ENCODE results near the gene UCN3.

UCN3 gene

DNA sequence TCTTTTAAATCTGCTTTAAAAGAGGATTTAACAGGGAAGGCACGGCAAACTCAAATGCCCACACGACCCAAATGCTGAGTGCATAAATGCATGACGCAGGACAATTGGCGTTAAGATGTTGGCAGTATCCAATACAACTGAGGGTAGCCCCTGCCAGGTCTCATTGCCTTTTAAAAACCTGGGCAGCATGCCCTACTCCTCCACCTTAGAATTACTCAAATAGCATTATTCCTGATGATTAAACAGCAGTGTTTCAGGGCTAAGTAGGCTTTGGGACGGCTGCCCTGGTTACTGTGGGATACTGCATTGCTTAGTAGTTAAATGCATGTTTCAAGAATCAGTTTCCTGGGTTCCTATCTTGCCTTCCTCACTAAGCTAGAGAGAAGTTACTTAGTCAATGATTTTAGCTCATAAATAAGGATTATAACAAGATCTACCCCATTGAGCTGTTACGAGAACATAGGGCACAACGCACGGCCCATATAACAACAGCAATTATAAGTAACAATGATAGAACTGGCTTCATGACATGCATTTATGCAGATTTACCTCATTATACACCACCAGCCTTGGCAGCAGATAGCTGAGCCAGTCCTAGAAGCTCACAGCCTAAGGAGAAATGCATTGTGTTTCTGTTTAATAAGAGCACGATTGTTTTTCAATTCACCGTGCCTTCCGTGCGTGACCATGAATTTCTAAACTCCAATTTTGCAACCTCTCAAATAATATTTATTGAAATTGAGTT, 32.0 kb downstream of the UCN3 start:
- TF ChIP-seq ARNT (IDR thresholded peaks at IDR 0.05), result no peak
- no peak for TF ChIP-seq HDGF (IDR thresholded peaks at IDR 0.05; ENCODE audit: borderline replicate concordance)
- TF ChIP-seq ELF4 (IDR thresholded peaks at IDR 0.05), result no peak
- TF ChIP-seq FOXA1 (IDR thresholded peaks at IDR 0.05), result no peak
- TF ChIP-seq, protein P1, sequence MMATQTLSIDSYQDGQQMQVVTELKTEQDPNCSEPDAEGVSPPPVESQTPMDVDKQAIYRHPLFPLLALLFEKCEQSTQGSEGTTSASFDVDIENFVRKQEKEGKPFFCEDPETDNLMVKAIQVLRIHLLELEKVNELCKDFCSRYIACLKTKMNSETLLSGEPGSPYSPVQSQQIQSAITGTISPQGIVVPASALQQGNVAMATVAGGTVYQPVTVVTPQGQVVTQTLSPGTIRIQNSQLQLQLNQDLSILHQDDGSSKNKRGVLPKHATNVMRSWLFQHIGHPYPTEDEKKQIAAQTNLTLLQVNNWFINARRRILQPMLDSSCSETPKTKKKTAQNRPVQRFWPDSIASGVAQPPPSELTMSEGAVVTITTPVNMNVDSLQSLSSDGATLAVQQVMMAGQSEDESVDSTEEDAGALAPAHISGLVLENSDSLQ (IDR thresholded peaks at IDR 0.05), result no peak
- TF ChIP-seq CTBP1 (IDR thresholded peaks at IDR 0.05; ENCODE audit: borderline replicate concordance), result no peak
- TF ChIP-seq SP1 (IDR thresholded peaks at IDR 0.05), result no peak
- TF ChIP-seq ZNF384 (IDR thresholded peaks at IDR 0.05), result no peak
- no peak for TF ChIP-seq NFRKB (IDR thresholded peaks at IDR 0.05)
- TF ChIP-seq TARDBP (IDR thresholded peaks at IDR 0.05), result no peak
- no peak for TF ChIP-seq FOXK2 (IDR thresholded peaks at IDR 0.05)
- no peak for TF ChIP-seq LEF1 (IDR thresholded peaks at IDR 0.05; ENCODE audit: borderline replicate concordance)
- no peak for TF ChIP-seq L3MBTL2 (conservative IDR thresholded peaks at IDR 0.05)
- TF ChIP-seq FOXM1 (IDR thresholded peaks at IDR 0.05; ENCODE audit: borderline replicate concordance), result no peak
- no peak for TF ChIP-seq BHLHE40 (IDR thresholded peaks at IDR 0.05; ENCODE audit: borderline replicate concordance)
- TF ChIP-seq SUZ12 (IDR thresholded peaks at IDR 0.05), result no peak
- no peak for DNase-seq (ENCODE audit: extremely low spot score)
- POLR2A ChIA-PET, result interaction anchor here (0.7 kb wide), 1 partner anchor 16 kb away, joined by 3 read pairs; no protein-coding TSS in a partner anchor
- CTCF ChIA-PET, result no interaction called here

DNA sequence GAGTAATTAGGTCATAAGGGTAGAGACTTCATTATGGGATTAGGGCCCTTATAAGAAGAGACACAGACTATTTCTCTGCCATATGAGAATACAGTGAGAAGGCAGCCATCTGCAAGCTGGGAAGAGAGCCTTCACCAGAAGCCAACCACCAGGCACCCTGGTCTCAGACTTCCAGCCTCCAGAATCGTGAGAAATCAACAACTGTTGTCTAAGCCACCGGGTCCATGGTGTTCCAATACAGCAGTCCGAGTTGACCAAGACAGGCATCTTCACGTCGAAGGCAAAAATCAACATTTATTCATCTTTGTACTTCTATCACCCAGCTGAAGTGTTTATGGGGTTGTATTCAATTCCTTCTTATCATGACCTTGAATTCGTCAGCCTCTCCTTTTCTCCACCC, 34.6 kb downstream of the UCN3 start:
- ChIA-PET POLR2A (no interaction called here), CTCF (no interaction called here)
- TF ChIP-seq ELF4 (IDR thresholded peaks at IDR 0.05) (no peak), ZNF384 (IDR thresholded peaks at IDR 0.05) (no peak), HDGF (IDR thresholded peaks at IDR 0.05; ENCODE audit: borderline replicate concordance) (no peak), TARDBP (IDR thresholded peaks at IDR 0.05) (no peak), BHLHE40 (IDR thresholded peaks at IDR 0.05; ENCODE audit: borderline replicate concordance) (no peak), FOXA1 (IDR thresholded peaks at IDR 0.05) (no peak), FOXM1 (IDR thresholded peaks at IDR 0.05; ENCODE audit: borderline replicate concordance) (no peak), NFRKB (IDR thresholded peaks at IDR 0.05) (no peak)
- no peak for DNase-seq (ENCODE audit: extremely low spot score)

DNA sequence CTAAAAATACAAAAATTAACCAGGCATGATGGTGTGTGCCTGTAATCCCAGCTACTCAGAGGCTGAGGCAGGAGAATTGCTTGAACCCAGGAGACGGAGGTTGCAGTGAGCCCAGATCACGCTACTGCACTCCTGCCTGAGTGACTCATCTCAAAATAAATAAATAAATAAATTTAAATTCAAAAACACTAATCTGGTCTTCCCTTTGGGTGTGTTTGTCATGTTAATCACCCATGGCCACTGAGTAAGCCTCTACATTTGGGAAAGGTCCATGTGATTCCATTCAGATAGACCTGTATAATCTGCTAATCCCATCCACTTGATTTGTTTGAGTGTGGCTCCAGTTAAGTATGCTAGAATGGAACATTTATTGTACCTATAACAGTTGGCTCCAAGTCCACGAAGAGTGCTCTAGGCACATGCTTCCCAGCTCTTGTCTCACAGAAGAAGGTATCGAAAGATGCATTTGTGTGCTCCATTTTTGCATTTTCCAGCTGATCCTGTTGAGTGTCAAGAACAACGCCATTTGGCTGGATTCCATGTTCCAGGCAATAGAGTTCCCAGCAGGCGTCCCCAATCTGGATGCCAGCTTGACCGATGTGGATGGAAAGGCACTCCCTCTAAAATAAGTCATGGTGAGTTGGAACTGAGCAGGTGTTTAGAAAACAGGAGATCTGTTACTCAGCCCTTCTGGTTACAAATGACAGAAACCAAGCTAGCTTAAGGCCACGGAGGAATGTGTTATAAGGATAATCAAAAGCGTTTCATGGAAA, 35.9 kb downstream of the UCN3 start:
- POLR2A ChIA-PET, result no interaction called here

DNA sequence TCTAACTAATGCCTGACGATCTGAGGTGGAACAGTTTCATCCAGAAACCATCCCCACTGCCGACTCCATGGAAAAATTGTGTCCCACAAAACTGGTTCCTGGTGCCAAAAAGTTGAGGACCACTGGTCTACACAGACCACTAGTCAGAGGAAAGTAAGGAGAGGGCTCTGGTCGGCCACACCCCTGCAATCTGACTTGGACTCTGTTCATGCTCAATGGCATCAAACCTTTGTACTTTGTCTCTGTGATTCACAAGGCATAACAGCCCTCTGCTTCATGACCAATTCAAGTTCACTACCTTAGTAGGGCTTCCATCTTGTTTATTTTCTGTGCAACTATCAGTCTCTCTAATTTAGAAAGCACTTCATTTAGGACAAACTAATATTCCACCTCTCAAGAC, 38.0 kb downstream of the UCN3 start:
- DNase-seq (ENCODE audit: extremely low spot score), result no peak
- TF ChIP-seq CTBP1 (IDR thresholded peaks at IDR 0.05; ENCODE audit: borderline replicate concordance) (no peak), ZNF384 (IDR thresholded peaks at IDR 0.05) (no peak), BHLHE40 (IDR thresholded peaks at IDR 0.05; ENCODE audit: borderline replicate concordance) (no peak)
- ChIA-PET POLR2A (no interaction called here), CTCF (no interaction called here)

More for the DNA sequence above, 35.9 kb downstream of the UCN3 start:
- CTCF ChIA-PET, result no interaction called here
- TF ChIP-seq SP1 (IDR thresholded peaks at IDR 0.05) (no peak), L3MBTL2 (conservative IDR thresholded peaks at IDR 0.05) (no peak), CTBP1 (IDR thresholded peaks at IDR 0.05; ENCODE audit: borderline replicate concordance) (no peak), ELF4 (IDR thresholded peaks at IDR 0.05) (no peak), BHLHE40 (IDR thresholded peaks at IDR 0.05; ENCODE audit: borderline replicate concordance) (no peak), NFRKB (IDR thresholded peaks at IDR 0.05) (no peak), HDGF (IDR thresholded peaks at IDR 0.05; ENCODE audit: borderline replicate concordance) (no peak), ZNF384 (IDR thresholded peaks at IDR 0.05) (no peak), FOXM1 (IDR thresholded peaks at IDR 0.05; ENCODE audit: borderline replicate concordance) (no peak), TARDBP (IDR thresholded peaks at IDR 0.05) (no peak), FOXA1 (IDR thresholded peaks at IDR 0.05) (no peak), ARNT (IDR thresholded peaks at IDR 0.05) (no peak), LEF1 (IDR thresholded peaks at IDR 0.05; ENCODE audit: borderline replicate concordance) (no peak), SUZ12 (IDR thresholded peaks at IDR 0.05) (no peak), FOXK2 (IDR thresholded peaks at IDR 0.05) (no peak)
- TF ChIP-seq, protein P1 (IDR thresholded peaks at IDR 0.05), result no peak
- no peak for DNase-seq (ENCODE audit: extremely low spot score)

DNA sequence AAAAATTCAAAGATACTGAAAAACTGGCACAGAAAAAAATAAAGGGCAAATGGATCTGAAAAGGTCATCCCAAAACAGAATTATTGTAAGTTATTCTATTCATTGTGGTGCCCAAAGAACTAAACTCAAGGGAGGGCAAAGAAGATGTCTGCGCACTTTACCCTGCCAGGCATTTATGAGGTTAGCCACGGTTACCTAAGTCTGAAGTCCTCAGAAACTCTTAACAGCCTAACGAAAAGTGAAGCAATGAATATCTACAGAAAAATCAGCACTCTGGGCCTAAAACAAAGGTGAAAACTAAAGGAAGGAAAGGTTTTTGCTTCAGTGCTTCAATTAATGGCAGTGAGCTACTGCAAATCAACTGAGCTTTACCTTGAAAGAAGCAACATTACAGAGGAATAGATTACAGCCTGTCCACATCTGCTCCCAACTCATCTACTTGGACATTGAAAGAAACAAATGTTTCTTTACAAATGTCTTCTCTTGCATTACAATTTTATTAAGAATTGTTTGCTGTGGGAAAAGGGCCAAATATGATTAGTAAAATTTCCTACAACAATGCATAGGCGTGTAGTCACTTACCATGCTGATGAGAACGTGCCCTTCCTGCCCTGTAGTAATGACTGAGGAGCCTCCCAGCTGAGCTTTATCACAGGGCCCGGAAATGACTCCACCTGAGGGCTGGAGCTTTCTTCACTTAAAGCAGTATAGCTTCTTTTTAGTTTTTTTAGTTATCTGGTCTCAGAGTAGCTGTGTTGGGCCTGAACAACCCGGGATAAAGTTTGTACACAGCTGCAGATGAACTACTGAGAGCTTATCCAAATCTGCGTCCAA, 39.7 kb downstream of the UCN3 start, which contains the start of gene TUBAL3:
Gene TUBAL3 (minus strand): TSS at position 621 of the 834 bp plus-strand sequence. CDS start 36 bp downstream, at position 585.
- ChIA-PET POLR2A (no interaction called here), CTCF (interaction anchor here (0.6 kb wide), 2 partner anchors 554 to 1831 kb away, joined by 4 to 5 read pairs; no protein-coding TSS in a partner anchor)
- TF ChIP-seq L3MBTL2 (conservative IDR thresholded peaks at IDR 0.05), result no peak
- TF ChIP-seq FOXA1 (IDR thresholded peaks at IDR 0.05), result no peak
- no peak for TF ChIP-seq HDGF (IDR thresholded peaks at IDR 0.05; ENCODE audit: borderline replicate concordance)
- TF ChIP-seq FOXM1 (IDR thresholded peaks at IDR 0.05; ENCODE audit: borderline replicate concordance), result no peak
- no peak for TF ChIP-seq NFRKB (IDR thresholded peaks at IDR 0.05)
- TF ChIP-seq TARDBP (IDR thresholded peaks at IDR 0.05), result no peak
- no peak for TF ChIP-seq ARNT (IDR thresholded peaks at IDR 0.05)
- TF ChIP-seq ZNF384 (IDR thresholded peaks at IDR 0.05), result no peak
- TF ChIP-seq BHLHE40 (IDR thresholded peaks at IDR 0.05; ENCODE audit: borderline replicate concordance), result no peak
- TF ChIP-seq LEF1 (IDR thresholded peaks at IDR 0.05; ENCODE audit: borderline replicate concordance), result no peak
- no peak for TF ChIP-seq CTBP1 (IDR thresholded peaks at IDR 0.05; ENCODE audit: borderline replicate concordance)
- no peak for TF ChIP-seq FOXK2 (IDR thresholded peaks at IDR 0.05)
- TF ChIP-seq ELF4 (IDR thresholded peaks at IDR 0.05), result no peak
- no peak for TF ChIP-seq SP1 (IDR thresholded peaks at IDR 0.05)
- TF ChIP-seq, protein P1 (IDR thresholded peaks at IDR 0.05), result no peak
- TF ChIP-seq SUZ12 (IDR thresholded peaks at IDR 0.05), result no peak
- no peak for DNase-seq (ENCODE audit: extremely low spot score)

Measured in HEK293T (cell line).